Posterior cingulate gyrus (tissue), 11 donors: Measurements from ENCODE around the gene PITPNM2.

Experiments used
- DNase-seq, 10 donors: peaks; one replicate each; pipeline versions ENCODE4 v3.0.0 to v3.0.0-alpha.2; 2020 to 2021; ENCODE audit warnings: mixed read lengths in 3 of 10
- intact Hi-C: fragments of 100-400 bp; cut with DNase I; formaldehyde crosslinking; loops from one replicate; pipeline ENCODE4 v1.15.1; 2023

The PITPNM2 gene

DNA sequence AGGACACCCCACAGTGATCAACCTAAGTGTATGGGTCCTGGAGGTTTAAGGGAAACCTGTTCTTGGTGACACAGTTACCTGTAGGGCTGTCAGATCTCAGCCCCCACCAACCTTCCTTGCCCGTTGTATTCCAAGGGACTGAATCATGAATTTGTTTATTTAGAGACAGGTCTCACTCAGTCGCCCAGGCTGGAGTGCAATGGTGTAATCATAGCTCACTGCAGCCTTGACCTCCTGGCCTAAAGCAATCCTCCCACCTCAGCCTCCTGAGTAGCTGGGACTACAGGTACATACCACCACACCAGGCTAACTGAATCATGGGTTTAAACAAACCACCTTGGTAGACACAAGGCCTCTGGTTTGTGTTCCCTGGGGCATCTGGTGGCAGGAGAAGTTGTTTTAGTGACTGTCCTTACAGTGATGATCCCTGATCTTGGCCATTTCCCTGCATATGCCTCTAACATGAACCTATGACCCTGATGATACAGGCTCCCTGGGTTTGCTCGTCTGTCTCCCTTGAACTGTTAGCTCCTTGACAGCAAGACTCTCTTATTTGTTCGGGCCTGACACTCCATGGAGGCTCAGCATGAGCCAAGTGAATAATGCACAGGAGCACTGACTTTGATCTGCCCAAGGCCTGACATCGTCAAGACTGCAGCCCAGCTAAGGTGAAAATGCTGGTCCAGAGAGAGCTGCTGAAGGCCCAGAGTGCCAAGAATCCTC lies 47.9 kb downstream of the PITPNM2 start:
- intact Hi-C loops = no loop called here
- DNase-seq = no peak

DNA sequence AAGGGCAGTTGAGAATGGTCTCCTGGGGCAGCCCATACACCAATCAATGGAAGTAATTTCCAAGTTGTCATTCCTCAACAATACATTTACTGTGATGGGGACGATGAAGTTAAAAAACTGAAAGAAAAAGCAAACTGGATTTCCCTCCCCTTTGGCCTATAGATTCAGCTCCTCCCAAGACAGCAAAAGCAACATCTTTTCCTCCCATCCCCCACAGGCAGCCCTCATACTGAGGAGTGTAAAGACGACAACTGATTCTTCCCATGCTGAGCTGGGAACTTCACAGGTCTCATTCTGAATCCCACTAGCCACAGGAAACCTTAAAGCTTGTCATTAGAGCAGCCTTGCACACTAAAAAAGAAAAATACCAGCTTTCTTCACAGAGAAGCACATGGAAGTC lies 48.5 kb downstream of the PITPNM2 start:
- no peak for DNase-seq
- intact Hi-C loops = no loop called here

DNA sequence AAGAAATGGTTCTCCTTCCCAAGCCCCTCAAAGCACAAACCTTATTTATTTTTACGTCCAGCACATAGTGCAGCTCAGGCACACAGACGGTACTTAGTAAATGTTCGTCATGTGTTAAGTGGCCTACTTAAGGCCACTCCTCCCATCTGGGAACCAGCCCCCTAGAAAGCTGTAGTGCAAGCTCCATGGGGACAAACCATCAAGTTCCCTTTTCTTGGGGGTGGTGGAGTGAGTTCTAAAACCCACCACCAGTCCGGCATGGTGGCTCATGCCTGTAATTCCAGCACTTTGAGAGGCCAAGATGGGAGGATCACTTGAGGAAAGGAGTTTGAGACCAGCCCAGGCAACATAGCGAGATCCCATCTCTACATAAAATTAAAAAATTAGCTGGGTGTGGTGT lies 49.4 kb downstream of the PITPNM2 start:
- no peak for DNase-seq
- intact Hi-C loops = no loop called here
